ELF-1 (cell line): ENCODE data around the gene ADAMTSL3.
"Not testable (repeated sequence)": the region's sequence is repeated elsewhere in the genome, so short reads cannot be mapped to it uniquely, and the experiment has no call there.

Experiments used
- DNase-seq: peaks from one replicate; pipeline ENCODE4 v3.0.0-alpha.2; 2016; ENCODE audit warnings: low read depth, low spot score

ADAMTSL3 gene

DNA sequence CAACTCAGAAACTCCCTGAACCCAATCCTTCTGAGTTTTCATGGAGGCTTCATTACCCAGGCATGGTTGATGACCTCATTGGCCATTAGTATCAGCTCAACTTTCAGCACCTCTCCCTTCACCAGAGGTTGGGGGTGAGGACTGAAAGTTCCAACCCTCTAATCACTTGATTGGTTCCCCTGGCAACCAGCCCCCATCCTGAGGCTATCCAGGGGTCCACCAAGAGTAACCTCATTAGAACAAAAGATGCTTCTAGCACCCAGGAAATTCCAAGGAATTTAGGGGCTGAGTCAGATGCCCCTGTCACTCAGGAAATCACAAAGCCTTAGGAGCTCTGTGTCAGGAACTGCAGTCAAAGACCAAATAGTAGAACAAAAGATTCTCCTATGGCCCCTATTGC, 43.8 kb downstream of the ADAMTSL3 start:
- DNase-seq = no peak

DNA sequence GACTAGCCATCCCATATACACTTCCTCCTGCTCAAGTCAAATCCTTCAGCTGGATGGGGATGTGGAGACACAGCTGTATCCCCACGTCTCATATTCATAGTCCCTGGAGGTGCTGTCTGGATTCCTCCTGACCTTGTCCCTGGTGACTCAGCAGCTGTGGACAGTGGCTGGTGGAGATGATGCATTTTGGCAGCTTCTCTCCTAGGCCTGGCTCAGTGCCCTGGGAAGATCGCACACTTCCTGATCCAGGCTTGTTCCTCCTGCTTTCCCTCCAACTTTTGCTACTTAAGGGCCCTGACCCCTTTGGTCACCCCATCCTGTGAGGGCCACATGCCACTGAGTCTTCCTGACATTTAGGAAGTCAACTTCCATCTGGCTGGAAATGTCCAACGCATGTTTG, 44.4 kb downstream of the ADAMTSL3 start:
- DNase-seq = no peak

DNA sequence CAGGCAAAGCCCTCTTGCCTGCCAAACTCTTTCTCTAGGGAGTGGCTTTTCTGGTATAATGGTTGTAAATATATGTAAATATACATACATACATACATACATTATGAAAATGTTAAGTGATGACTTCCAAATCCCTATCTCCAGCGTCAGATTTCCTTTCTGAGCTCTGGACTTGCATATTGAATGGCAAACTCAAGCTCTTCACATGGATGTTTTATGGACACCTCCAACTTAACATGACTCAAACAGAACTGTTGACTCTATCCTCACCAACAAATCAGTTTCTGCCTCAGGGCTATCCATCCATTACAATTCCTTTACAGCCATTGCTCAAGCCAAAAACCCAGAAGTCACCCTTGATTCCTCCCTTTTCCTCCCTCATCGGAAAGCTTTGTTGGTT, 45.1 kb downstream of the ADAMTSL3 start:
- no peak for DNase-seq

DNA sequence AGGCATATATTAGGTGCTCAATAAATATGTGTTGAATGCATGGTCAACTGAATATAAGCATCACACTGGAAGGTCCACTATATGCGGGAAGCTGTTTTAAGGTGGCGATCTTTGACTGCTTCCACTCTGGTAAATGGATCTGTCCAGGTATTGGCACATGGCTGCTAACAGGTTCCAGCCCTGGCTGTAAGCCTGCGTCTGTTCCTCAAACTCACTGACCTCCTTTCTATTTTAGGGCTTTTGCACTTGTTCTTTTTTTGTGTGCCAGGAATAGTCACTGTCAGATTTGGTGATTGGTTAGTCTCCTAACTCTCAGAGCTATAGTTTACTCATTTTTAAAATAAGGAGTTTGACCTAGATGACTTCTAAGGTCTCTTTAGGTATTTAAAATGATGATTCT, 46.2 kb downstream of the ADAMTSL3 start:
- DNase-seq = no peak

DNA sequence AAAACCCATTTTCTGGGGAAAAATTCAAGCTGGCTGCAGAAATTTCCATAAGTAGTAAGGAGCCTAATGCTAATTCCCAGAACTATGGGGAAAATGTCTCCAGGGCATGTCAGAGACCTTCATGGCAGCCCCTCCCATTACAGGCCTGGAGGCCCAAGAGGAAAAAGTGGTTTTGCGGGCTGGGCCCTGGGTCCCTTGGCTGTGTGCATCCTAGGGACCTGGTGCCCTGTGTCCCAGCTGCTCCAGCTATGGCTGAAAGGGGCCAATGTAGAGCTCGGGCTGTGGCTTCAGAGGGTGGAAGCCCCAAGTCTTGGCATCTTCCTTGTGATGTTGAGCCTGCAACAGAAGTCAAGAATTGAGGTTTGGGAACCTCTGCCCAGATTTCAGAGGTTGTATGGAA, 48.4 kb downstream of the ADAMTSL3 start:
- DNase-seq = not testable (repeated sequence)

DNA sequence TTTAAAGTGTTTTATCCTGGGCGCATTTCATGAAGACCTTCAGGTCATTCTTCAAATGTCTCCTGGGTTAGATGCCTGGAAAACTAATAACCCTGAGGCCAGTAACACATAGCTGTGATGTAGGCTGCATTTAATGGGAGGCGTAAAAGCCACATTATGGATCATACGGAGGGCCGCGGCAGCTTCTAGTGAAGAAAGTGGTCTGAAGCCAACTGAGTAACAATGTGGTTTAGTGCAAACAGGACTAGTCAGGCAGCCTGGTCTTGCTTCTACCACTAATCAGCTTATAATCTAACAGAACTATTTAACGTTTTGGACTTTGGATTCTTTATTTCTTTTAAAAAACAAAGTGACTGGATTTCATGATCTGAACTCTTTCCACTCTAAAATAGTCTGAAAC, 54.4 kb downstream of the ADAMTSL3 start:
- DNase-seq = no peak

DNA sequence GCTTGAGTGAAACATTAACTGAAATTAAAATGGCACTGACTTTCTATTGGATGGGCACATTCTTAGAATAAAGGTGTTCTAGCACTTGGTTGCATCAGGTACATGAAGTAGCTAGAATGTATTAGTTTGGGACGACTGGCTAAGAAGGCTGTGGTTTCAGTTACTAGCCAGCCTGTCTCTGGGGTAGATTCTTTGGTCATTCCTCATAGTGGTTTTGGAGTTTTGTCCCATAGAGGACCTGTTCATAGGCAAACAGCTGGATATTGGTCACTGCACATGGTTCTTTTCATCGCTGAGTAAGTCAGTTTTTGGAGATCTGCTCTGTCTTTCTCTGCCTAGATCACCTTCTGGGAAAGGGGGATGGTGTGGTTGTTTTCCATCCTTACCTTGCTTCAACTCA, 55.3 kb downstream of the ADAMTSL3 start:
- no peak for DNase-seq

DNA sequence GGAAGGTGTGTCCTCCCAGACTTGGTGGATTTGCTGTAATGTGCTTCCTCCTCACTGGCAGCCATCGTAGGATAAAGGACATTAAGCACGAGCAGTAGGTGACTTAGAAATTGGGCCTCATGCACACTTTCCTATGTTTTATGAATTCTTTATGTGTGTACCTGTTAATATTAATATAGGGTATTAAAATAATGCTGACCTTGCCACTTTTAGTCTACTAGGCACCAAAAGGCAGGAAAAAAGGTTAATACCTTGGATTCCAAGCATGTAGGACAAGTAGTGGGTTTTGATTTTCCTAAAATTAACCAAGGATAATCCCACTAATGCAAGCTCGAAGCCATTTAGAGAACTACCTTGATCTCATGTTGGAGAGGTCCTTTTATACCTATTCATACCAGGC, 55.9 kb downstream of the ADAMTSL3 start:
- no peak for DNase-seq

DNA sequence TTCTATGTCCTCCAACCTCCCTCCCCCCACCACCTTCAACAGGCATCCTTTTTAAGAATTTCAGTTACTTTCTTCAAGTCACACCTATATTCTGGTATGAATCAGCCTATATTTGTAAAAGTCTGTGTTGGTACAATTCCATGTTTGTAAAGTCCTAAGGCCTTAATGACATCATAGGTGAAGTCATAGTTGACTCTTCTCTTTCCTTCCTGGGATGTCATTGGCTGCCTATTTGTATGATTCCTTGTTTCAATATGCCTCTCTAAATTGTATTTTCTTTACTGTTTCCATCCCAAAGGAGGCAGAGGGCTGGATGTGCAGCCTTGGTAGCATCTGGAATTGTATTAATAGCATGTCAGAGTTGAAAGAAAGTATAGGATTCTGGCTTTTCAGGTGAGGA, 56.5 kb downstream of the ADAMTSL3 start:
- DNase-seq = no peak

DNA sequence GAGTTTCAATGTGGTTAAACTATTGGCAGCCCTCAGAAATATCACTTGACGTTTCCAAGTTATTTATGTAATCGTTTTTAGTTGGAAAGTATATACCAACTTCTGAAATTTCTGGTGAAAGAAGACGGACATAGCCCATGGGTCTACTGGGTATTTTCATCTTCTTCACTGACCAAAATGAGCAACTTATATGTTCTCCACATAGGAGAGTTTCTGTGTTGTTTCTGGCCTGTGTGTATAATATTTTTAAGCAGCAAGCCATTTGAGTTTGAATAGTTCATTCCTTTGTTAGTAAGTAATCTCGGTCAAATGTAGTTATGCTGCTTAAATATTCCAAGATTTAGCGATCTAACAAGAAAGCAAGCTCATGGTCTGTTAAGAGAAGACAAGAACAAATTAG, 57.3 kb downstream of the ADAMTSL3 start:
- no peak for DNase-seq

DNA sequence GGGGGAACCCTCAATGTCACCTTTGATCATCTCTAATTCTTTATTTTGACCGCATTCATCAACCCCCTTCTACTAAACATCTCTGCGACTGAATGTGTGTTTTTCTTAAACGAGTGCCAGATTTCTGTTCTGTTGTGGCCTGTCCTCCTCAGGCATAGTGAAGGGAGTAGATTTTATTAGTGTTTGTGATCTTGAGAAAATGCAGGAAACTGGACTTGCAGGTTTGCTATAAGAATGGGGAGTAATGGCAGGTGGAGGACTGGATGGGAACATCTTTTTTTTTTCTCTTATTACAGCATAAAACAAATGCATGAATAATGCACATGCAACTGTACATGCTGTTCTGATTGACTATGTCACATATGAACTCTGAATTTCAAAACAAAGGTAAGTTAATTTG, 59.3 kb downstream of the ADAMTSL3 start:
- no peak for DNase-seq

DNA sequence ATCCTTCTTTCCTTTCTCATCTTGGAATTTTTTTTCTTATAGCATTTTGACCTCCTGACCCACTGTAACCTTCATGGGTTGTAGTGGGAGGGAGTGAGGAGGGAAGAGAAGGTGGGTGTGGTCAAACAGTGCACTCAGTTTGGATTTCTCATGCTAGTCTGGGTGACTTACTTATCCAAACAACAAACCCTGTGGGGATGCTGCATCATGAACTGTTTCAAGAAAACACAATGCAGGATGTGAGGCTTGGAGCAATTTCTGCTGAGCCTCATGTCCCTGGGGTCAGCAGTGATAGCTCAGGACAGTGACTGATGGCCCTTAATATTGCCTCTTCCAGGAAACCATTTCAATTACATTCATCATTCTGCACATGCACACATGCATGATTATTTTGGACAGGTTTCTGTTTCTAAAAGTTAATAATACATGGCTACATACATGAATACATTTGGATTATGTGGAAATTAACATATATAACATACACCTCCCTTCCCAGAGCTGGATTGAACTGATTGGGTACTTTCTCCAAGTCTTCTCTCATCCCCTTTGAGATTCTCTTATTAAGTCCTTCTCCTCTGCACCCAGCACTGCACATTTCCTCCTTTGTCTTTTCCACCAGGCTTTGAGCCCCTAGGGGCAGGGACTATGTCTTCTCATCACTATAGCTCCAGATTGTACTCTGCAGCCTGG, 61.2 kb downstream of the ADAMTSL3 start:
- DNase-seq = no peak

DNA sequence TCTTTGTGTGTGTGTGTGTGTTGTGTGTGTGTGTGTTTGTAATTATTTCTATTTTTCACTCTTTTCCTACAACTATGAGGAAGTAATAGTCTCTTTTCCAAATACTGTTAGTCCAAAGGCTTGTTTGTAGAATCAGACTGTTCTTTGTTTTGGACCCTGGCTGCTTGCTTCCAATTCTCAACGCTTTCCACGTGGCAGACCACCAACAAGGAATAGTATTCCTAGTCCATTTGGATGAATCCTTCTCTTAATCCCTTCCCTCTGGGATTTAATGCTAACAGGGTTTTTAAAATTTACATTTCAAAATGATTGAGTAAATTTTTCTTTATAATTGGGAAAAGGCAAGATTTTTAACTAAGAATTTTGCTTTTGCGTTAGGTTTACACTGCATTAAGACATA, 62.7 kb downstream of the ADAMTSL3 start:
- DNase-seq = no peak

DNA sequence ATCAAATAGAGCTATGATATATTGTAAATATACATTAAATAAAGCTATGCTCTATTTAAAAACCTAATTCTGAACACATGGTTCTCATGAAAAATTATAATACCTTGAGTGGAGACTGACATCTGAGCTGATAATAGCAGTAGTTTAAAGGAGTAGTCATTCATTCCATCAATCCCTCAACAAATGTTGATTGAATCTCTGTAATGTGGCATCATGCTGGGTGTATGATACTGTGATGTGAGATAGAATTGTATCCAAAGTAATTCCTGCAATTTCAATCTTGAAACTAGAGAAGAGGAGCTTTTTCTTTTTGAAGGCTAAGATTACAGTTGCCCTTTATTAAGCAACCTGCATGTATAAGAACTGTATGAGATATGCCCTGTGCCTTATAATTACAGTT, 63.1 kb downstream of the ADAMTSL3 start:
- DNase-seq = no peak

DNA sequence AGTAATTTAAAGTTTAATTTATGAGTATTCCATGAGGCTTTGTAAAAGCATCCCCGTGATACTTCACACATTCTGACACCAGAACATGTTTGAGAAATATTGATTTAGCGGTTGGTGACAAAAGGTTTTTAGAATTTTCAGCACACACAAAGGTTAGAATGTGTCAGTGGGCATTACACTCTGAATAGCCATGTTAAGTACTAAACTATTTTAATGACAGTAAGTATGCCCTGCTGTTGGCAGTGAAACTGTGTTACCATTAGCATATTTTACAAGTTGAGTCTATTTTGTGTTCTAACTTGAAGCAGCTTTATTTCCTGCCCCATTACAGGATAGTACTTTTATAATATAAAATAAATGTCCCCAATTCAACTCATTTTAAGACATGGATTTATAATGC, 66.5 kb downstream of the ADAMTSL3 start:
- DNase-seq = no peak

DNA sequence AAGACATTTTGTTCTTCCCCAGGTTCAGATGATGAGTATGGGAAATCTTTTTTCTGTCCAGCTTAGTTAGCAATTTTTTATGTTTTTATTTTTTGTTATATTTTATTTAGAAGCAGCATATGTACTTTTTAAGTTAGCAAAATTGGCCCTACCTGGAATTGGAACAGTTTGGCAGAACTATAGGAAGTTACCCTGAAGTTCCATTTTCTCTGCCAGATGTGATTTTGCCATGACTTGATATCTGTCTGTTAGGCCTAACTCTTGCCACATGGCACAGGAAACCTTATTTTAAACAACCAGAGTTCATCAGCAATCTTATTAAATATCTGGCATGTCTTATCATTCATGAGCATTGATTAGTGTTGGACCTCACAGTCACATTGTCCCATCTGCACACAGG, 67.1 kb downstream of the ADAMTSL3 start:
- DNase-seq = no peak

DNA sequence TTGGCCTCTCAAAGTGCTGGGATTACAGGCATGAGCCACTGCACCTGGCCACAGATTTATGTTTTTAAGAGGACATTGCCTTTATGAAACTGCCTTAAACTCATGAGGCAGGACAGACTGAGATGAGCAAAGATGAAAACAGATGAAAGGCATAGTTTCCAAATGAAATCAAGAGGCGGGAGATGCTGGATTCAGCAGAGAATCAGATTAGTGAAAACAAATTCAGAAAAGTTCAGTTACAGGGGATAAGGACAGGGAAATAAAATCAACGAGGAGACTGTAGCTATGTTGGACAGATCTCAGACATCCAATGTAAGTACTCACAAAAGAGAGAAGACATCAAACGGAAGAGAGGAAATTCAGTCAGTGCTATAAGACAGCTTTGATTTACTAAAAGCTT, 68.1 kb downstream of the ADAMTSL3 start:
- DNase-seq = no peak

DNA sequence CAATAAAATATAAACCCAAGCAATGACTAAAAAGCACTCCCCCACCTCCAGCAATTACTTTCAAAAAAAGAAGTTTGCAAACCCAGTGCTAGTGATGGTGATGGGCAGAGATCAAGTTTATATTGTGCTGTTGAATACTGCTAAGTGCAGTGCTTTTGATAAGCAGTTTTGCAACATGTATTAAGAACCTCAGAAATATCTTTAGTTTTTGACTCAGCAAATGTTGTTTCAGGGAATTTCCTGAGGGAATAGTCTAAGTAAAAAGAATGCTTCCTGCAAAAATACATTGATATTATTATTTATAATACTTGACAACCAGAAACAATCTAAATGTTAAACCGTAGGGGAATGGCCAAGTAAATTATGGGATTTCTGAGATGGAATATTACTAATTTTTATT, 69.3 kb downstream of the ADAMTSL3 start:
- no peak for DNase-seq

DNA sequence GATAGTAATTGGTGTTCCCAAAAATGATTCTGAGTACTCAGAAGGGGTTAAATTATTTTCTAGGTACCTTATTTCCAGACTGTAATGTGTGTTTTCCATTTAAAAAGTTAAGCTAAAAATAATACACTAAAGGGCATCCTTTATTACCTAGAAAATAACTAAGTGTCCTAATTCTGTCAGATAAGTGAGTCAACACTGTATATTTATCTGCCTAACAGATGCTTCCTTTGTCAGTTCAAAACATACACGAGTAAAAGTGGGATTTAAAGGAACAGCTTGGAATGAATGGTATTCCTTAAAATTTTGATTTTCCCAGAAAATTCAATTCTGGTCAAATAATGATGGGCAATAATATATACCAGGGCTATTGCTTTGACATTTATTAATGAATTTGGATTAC, 78.3 kb downstream of the ADAMTSL3 start:
- DNase-seq = no peak

DNA sequence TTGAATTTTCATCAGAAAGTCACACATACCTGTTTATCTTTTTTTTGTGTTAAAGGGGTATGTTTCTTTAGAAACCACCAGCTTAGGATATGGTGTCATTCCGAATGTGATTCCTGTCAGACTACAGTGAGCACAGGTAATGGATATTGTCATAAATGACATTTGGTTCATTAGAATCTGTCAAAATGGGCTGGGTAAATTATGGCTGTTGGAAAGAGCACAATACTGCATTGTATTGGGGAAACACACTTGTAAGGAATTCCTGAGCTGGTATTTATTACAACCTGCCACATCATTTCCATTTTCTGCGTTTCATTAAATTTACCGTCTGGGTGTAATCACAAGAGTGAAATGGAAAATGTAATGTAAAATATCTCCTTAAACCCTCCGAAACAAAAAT, 78.8 kb downstream of the ADAMTSL3 start:
- no peak for DNase-seq

DNA sequence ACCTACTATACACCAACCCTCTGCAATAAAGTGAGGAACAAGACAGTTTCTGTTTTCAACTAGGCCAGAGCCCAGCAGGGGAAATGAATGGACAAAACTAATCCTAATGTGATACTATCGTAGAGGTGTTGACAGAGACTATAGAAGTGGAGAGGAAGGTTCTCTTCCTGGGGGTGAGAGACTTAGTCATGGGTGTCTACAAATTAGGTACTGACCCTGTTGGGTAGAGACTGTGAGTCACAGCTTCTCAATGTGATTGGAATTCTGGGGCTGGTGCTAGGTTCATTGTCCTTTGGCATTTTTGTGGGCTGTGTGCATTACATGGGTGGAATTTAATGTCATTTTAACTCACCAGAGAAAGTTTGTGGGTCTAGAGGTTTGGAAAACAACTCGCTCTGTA, 79.3 kb downstream of the ADAMTSL3 start:
- peak; percentile 23 for DNase-seq

DNA sequence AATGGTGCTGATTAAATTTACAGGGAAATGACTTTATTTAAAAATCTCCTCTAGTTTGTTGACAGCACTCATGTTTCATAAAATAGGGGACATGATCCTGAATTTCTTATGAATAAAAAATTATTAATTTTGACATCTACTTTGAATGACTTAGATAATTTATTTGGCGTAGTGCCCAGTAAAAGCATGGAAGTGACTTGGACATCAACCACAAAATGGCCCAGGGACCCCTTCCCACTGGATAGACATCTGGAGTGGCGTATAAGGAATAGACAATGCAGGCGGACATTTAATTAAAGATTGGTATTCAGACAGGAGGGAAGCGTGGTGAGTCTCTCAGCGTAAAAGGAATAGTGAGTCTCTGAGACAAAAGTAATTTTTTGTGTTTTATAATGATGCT, 79.8 kb downstream of the ADAMTSL3 start:
- no peak for DNase-seq

DNA sequence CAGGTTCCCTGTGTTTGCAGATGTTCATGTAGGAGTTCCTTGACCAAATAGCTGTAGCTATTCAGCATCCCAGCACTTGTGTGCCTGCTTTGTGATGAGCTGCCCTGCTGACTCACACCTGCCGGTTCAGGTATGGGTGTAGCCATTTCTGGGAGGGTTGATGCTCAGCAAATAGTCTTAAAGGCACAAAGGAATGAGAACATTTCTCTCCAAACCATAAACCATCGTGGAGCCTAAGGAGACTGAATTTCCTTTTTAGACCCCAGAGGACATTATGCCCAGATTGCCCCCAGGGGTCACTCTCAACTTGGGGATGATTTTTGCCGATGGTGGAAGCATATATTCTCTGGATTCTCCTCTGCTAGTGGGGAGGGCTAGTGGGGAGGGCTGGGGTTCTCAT, 80.6 kb downstream of the ADAMTSL3 start:
- DNase-seq = peak; percentile 1

DNA sequence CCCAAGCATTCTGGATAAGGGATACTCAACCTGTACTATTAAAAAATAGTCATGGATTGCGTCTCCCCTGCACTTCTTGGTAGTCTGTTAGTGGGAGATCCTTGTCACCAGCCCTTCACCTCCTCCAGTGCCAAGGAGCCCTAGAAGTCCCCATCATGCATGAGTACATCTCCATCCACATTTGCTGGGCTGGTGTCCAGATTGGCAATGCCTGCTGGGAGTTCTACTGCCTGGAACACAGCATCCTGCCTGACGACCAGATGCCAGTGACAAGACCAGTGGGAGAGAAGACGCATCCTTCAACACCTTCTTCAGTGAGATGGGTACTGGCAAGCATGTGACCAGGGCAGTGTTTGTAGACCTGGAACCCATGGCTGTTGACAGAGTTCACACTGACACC, 85.7 kb downstream of the ADAMTSL3 start:
- DNase-seq = no peak
